Measurements from ENCODE around the gene REXO1. TPM values are rescaled to one million over a fixed set of nuclear protein-coding genes. Genes with fewer than 3 reads are reported as not detected.

REXO1 gene
- total RNA-seq, 1 donor from 2014 or later: 39.3 TPM

DNA sequence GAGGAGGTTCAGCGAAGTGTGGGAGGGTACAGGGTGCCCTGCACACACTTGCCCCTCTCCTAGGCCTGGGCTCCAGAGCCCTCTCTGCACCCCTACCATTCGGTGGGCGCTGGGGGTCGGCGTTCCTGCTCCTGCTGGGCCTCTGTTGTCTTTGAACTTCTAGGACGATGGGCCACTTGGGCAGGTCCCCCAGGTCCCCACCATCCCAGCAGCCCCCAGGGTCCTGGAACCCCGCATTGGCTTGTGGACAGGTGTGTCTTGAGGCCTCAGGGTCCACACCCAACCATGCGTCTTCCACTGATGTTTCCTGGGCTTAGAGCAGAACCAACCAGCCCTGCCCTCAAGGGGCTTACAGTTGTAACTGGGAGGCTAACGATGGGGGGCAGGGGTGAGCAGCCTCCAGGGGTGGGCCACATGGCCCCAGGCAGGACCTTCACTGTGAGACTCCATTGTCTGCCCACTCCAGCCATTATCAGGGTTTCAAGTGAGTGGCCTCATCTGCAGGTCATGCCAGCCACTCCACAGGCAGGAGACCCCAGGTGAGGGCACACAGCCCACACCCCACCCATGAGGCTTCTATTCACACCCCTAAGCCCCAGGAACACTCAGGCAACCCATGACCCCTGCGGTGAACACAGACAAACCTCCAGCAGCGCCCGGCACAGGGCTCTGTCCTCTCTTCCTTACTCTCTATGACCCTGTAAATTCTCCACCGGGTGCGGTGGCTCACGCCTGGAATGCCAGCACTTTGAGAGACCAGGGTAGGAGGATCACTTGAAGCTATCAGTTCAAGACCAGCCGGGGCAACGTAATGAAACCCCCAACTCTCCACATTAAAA is 17.1 kb upstream of the REXO1 start:
- H3K4me3 Mint-ChIP-seq (ENCODE audit: unreplicated experiment): peak overlapping the region; percentile 62
- no peaks in the 10 kb centered on the region for H3K27me3 Mint-ChIP-seq (ENCODE audit: unreplicated experiment)
- H3K27ac Mint-ChIP-seq (ENCODE audit: unreplicated experiment): peak overlapping the region; percentile 31
- H3K4me1 Mint-ChIP-seq (ENCODE audit: unreplicated experiment): peaks cover 23% of the 10 kb centered on the region
- DNase-seq (ENCODE audit: extremely low spot score, unreplicated experiment): no peak
- no peaks in the 10 kb centered on the region for H3K36me3 Mint-ChIP-seq (ENCODE audit: unreplicated experiment)
- TF ChIP-seq, protein P1, sequence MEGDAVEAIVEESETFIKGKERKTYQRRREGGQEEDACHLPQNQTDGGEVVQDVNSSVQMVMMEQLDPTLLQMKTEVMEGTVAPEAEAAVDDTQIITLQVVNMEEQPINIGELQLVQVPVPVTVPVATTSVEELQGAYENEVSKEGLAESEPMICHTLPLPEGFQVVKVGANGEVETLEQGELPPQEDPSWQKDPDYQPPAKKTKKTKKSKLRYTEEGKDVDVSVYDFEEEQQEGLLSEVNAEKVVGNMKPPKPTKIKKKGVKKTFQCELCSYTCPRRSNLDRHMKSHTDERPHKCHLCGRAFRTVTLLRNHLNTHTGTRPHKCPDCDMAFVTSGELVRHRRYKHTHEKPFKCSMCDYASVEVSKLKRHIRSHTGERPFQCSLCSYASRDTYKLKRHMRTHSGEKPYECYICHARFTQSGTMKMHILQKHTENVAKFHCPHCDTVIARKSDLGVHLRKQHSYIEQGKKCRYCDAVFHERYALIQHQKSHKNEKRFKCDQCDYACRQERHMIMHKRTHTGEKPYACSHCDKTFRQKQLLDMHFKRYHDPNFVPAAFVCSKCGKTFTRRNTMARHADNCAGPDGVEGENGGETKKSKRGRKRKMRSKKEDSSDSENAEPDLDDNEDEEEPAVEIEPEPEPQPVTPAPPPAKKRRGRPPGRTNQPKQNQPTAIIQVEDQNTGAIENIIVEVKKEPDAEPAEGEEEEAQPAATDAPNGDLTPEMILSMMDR (IDR thresholded peaks at IDR 0.05): no peak
- no peaks in the 10 kb centered on the region for H3K9me3 Mint-ChIP-seq (ENCODE audit: unreplicated experiment)

- no peaks in the 10 kb centered on the region for H3K27me3 Mint-ChIP-seq (ENCODE audit: unreplicated experiment)
- TF ChIP-seq, protein P1 (IDR thresholded peaks at IDR 0.05): peak; percentile 83
- no peak for DNase-seq (ENCODE audit: extremely low spot score, unreplicated experiment)
- peak overlapping the region; percentile 72 for H3K4me3 Mint-ChIP-seq (ENCODE audit: unreplicated experiment)
- no peaks in the 10 kb centered on the region for H3K36me3 Mint-ChIP-seq (ENCODE audit: unreplicated experiment)
- H3K4me1 Mint-ChIP-seq (ENCODE audit: unreplicated experiment): peaks cover 28% of the 10 kb centered on the region
- H3K9me3 Mint-ChIP-seq (ENCODE audit: unreplicated experiment): no peaks in the 10 kb centered on the region
- peak overlapping the region; percentile 27 for H3K27ac Mint-ChIP-seq (ENCODE audit: unreplicated experiment)
These were observed 16.3 kb upstream of the REXO1 start for GRCh38 chr19:1864480-1865171.

- Mint-ChIP-seq H3K27me3 (ENCODE audit: unreplicated experiment) (no peaks in the 10 kb centered on the region), H3K4me3 (ENCODE audit: unreplicated experiment) (peak overlapping the region; percentile 72), H3K27ac (ENCODE audit: unreplicated experiment) (no peak overlapping the region), H3K36me3 (ENCODE audit: unreplicated experiment) (no peaks in the 10 kb centered on the region), H3K4me1 (ENCODE audit: unreplicated experiment) (peaks cover 34% of the 10 kb centered on the region), H3K9me3 (ENCODE audit: unreplicated experiment) (no peaks in the 10 kb centered on the region)
- TF ChIP-seq, protein P1 (IDR thresholded peaks at IDR 0.05): no peak
- peak; percentile 98 for DNase-seq (ENCODE audit: extremely low spot score, unreplicated experiment)
These were observed 15.6 kb upstream of the REXO1 start for GRCh38 chr19:1863638-1864479.

DNA sequence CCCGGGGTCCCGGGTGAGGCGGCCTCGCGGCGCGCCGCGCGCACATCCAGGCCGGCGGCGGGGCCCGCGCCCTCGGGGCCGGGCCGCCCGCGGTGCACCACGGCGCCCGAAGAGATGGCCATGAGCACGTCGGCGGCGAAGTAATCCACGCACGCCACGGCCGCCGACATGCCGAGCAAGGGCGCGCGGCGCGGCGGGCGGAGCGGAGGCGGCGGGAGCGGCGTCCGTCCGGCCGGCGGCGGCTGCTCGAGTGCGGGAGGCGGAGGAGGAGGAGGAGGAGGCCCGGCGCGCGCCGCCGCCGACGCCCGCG is 15.0 kb upstream of the REXO1 start, which contains the start of gene KLF16:
Gene KLF16, minus strand, starts transcription at position 252 of the 310 bp plus-strand sequence. Its CDS starts 82 bp downstream, at position 170.
- H3K9me3 Mint-ChIP-seq (ENCODE audit: unreplicated experiment): no peaks in the 10 kb centered on the region
- H3K27me3 Mint-ChIP-seq (ENCODE audit: unreplicated experiment): no peaks in the 10 kb centered on the region
- no peaks in the 10 kb centered on the region for H3K36me3 Mint-ChIP-seq (ENCODE audit: unreplicated experiment)
- H3K4me3 Mint-ChIP-seq (ENCODE audit: unreplicated experiment): peak within 1 kb of the TSS; percentile 90
- TF ChIP-seq, protein P1 (IDR thresholded peaks at IDR 0.05): no peak
- H3K27ac Mint-ChIP-seq (ENCODE audit: unreplicated experiment): peak within 1 kb of the TSS; percentile 86
- peaks cover 38% of the 10 kb centered on the region for H3K4me1 Mint-ChIP-seq (ENCODE audit: unreplicated experiment)
- DNase-seq (ENCODE audit: extremely low spot score, unreplicated experiment): no peak
